Right lobe of liver (tissue), 6 donors: ENCODE measurements around the gene MPG. TPM values are rescaled to one million over a fixed set of nuclear protein-coding genes. Genes with fewer than 3 reads are reported as not detected.

Experiments
- ATAC-seq, 4 donors: fragments of 200-7000 bp; cut with Tn5 transposase; one replicate each; pipeline ENCODE4 v1.9.1; 2020; ENCODE audit warnings: mild to moderate bottlenecking in 4 of 4, moderate library complexity in 4 of 4
- DNase-seq, 3 donors: peaks; one replicate each; pipeline ENCODE4 v3.0.0-alpha.2; 2020
- H3K27ac ChIP-seq, 3 donors: fragments of 200-600 bp; one replicate each; pipeline ENCODE4 v1.8.0; 2022
- H3K27me3 ChIP-seq, 2 donors: fragments of 200-600 bp; one replicate each; pipeline ENCODE4 v1.8.0; 2022
- H3K36me3 ChIP-seq, 4 donors: fragments of 200-600 bp; sonication (generic) in 1 of 4; one replicate each; pipeline versions ENCODE4 v1.5.1 to v1.8.0; 2017 to 2022; ENCODE audit warnings: control low read depth in 1 of 4
- H3K4me1 ChIP-seq, 4 donors: fragments of 200-600 bp; sonication (generic) in 1 of 4; one replicate each; pipeline versions ENCODE4 v1.5.1 to v1.8.0; 2017 to 2022; ENCODE audit warnings: control low read depth in 1 of 4
- H3K4me3 ChIP-seq, 3 donors: fragments of 200-600 bp; one replicate each; pipeline ENCODE4 v1.8.0; 2022
- H3K9me3 ChIP-seq, 4 donors: fragments of 200-600 bp; sonication (generic) in 1 of 4; one replicate each; pipeline versions ENCODE4 v1.5.1 to v1.8.0; 2017 to 2022; ENCODE audit warnings: control low read depth in 1 of 4
- POLR2A ChIP-seq: fragments of 450-650 bp; IDR thresholded peaks from one replicate; pipeline ENCODE4 v1.6.1; 2017; ENCODE audit warnings: antibody characterized with exemption, mild to moderate bottlenecking
- WGBS: methylation state at CpG from one replicate; pipeline ENCODE4 v1.1.6; 2018; ENCODE audit warnings: low coverage, low lambda C conversion rate; ENCODE audit not compliant: insufficient coverage; ENCODE audit errors: missing lambda C conversion rate; 5-methylcytosine and 5-hydroxymethylcytosine counted together
- intact Hi-C, 2 donors: fragments of 100-400 bp; cut with DNase I; formaldehyde crosslinking; loops; one replicate each; pipeline versions ENCODE4 v1.11.2 to v1.14.1; 2022
- total RNA-seq, 6 experiments: library from RNA; depleted of rRNA in 2 of 6; stranded (reverse); fragments of >200 nt in 2 of 6; fragmentation: NEBNext Ultra II Directional in 3 of 6; extraction: Animal tissue kit (Norgen Biotek cat#: 25700) in 3 of 6; gene quantifications; one replicate each; pipeline versions ENCODE4 v1.1.0 to v1.2.4, GENCODE V29; 2016 to 2023
- TF ChIP-seq, protein P1 (sequence below), 4 donors: fragments of 200-600 bp in 3 of 4; fragments of 450-650 bp in 1 of 4; IDR thresholded peaks; one replicate each; pipeline versions ENCODE4 v1.5.1 to v1.8.0; 2016 to 2022; ENCODE audit warnings: antibody characterized with exemption in 4 of 4, mild to moderate bottlenecking in 2 of 4
- donor health status: DM: no; HTN: yes; CAD: no.
- donor health status: DM: no; HTN: no; CAD: no.
- donor health status: DM: no; HTN: no; CAD: no.
- donor health status: DM: no; HTN: yes; CAD: no.
- donor health status: DM: no; HTN: yes; CAD: no.

Gene MPG
- total RNA-seq, 6 experiments from 2014 or later, result 20.7 to 76.4 (median 26.9) TPM

DNA sequence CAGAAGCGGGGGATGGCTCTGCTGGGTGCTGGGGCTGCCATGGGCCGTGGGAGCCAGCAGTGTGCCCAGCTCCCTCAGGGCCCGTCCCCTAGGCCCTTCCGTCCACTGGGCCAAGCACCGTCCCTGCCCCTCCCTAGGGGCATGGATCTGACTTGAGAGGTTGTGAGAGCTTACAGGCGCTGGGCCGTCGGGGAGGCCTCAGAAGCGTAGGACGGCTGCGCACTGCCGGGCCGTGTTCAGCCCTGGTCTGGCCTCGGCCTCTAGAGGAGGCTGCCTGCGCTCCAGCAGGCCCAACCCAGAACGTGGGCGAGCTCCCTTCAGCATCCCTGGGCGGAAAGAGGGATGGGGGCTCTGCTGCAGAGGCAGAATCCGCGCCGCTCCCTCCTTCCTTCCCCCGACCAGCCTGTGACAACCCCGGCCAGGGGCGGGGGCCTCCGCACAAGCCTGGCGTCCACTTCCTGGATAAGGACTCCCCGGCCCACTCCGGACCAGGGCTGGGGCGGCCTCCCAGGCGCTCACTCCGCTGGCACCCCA lies 685 bp upstream of the MPG start:
- peak overlapping the region; percentile 77 to 89 (median 84) for H3K27ac ChIP-seq
- H3K4me1 ChIP-seq, result peaks cover 0 to 26% (median 13%) of the 10 kb centered on the region in 4 donors
- H3K9me3 ChIP-seq, result no peaks in the 10 kb centered on the region
- H3K27me3 ChIP-seq, result no peaks in the 10 kb centered on the region
- intact Hi-C loops, result no loop called here
- TF ChIP-seq POLR2A, result no peak
- TF ChIP-seq, protein P1, sequence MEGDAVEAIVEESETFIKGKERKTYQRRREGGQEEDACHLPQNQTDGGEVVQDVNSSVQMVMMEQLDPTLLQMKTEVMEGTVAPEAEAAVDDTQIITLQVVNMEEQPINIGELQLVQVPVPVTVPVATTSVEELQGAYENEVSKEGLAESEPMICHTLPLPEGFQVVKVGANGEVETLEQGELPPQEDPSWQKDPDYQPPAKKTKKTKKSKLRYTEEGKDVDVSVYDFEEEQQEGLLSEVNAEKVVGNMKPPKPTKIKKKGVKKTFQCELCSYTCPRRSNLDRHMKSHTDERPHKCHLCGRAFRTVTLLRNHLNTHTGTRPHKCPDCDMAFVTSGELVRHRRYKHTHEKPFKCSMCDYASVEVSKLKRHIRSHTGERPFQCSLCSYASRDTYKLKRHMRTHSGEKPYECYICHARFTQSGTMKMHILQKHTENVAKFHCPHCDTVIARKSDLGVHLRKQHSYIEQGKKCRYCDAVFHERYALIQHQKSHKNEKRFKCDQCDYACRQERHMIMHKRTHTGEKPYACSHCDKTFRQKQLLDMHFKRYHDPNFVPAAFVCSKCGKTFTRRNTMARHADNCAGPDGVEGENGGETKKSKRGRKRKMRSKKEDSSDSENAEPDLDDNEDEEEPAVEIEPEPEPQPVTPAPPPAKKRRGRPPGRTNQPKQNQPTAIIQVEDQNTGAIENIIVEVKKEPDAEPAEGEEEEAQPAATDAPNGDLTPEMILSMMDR (IDR thresholded peaks at IDR 0.05), result no peak
- peaks cover 0 to 4% (median 0%) of the 10 kb centered on the region in 4 donors for H3K36me3 ChIP-seq
- DNase-seq, result peak in 1 of 3 donors; percentile 69
- peak; percentile 14 to 43 (median 33) for ATAC-seq
- peak overlapping the region; percentile 50 to 98 (median 74) for H3K4me3 ChIP-seq
- WGBS, result 54% methylated on average over 5 of the region's 31 CpGs

DNA sequence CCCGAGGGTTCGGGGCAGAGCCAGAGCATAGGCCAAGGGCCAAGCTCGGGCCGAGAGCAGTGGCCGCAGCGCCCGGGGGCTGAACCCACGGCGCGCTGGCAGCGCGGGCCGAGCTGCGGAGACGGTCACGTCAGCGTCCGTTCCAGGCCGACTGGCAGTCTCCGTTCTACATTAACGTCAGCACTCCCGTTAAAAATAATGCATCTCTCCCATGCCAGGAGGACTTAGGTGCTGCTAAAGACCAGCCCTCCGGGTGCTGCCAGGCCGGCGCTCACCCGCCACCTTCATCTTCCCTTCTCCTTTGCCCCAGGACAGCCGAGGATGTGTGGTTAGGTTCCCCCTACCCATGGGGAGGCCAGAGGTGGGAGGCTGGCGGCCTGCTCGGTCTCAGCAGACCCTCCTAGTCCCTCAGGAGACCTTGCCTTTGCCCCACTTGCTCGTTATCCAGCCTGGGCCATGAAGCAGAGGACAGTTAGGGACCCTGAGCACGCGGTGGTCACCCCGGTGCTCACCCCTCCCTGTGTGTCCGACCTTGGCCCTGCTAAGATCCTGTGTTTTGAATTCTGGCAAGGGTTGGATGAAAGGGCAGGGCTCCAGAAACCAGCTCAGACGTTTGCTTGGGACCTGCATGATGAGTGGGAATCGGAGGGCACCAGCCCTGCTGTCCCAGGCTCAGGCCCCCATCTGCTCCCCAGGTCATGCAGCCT lies 572 bp downstream of the MPG start:
- DNase-seq (no peak), ATAC-seq (peak; percentile 7 to 34 (median 16))
- TF ChIP-seq POLR2A, result peak; percentile 9
- TF ChIP-seq, protein P1 (IDR thresholded peaks at IDR 0.05), result no peak
- Histone ChIP-seq H3K4me1 (peaks cover 0 to 21% (median 11%) of the 10 kb centered on the region in 4 donors), H3K27me3 (no peaks in the 10 kb centered on the region), H3K36me3 (peaks cover 0 to 6% (median 0%) of the 10 kb centered on the region in 4 donors), H3K9me3 (no peaks in the 10 kb centered on the region), H3K27ac (peak overlapping the region; percentile 77 to 89 (median 84)), H3K4me3 (peak overlapping the region; percentile 50 to 98 (median 74))
- intact Hi-C loops, result no loop called here
- 0% methylated on average over 12 of the region's 36 CpGs for WGBS

DNA sequence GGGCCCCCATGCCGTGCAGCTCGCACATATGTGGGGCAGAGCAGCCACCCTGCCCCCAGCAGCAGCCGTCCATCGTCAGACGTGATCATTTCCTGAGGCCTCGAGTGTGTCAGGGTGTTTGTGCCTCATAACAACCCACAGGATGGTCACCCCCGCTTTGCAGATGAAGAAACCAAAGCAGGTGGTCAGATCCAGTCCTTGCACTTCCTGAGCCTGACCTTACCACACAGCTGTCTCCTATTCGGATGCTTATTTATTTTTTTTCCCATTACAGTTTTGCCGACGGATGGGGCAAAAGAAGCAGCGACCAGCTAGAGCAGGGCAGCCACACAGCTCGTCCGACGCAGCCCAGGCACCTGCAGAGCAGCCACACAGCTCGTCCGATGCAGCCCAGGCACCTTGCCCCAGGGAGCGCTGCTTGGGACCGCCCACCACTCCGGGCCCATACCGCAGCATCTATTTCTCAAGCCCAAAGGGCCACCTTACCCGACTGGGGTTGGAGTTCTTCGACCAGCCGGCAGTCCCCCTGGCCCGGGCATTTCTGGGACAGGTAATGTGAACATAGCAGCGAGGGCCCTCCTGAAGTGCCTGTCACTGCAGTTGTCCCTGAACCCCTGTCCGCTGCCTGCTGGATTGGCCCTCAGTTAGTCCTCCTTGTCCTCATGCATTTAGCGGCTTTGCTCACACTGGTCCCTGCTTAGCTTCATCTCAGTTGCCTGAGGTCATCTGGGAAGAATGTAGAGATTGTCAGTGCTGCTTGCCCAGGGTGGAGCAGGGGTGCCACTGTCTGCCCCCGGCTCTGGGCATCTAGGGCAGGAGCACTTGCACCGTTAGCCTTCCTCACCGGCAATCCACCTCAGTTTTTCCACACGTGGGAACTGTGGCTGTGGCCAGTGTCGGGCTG lies 1.4 kb downstream of the MPG start:
- 64% methylated on average over 7 of the region's 32 CpGs for WGBS
- DNase-seq (no peak), ATAC-seq (no peak)
- Histone ChIP-seq H3K27ac (peak overlapping the region in 1 of 3 donors; percentile 89), H3K27me3 (no peaks in the 10 kb centered on the region), H3K36me3 (peaks cover 0 to 6% (median 0%) of the 10 kb centered on the region in 4 donors), H3K4me3 (peak overlapping the region in 2 of 3 donors; percentile 74 to 98), H3K4me1 (peaks cover 0 to 21% (median 11%) of the 10 kb centered on the region in 4 donors), H3K9me3 (no peaks in the 10 kb centered on the region)
- TF ChIP-seq POLR2A, result no peak
- TF ChIP-seq, protein P1 (IDR thresholded peaks at IDR 0.05), result no peak
- intact Hi-C loops, result no loop called here

DNA sequence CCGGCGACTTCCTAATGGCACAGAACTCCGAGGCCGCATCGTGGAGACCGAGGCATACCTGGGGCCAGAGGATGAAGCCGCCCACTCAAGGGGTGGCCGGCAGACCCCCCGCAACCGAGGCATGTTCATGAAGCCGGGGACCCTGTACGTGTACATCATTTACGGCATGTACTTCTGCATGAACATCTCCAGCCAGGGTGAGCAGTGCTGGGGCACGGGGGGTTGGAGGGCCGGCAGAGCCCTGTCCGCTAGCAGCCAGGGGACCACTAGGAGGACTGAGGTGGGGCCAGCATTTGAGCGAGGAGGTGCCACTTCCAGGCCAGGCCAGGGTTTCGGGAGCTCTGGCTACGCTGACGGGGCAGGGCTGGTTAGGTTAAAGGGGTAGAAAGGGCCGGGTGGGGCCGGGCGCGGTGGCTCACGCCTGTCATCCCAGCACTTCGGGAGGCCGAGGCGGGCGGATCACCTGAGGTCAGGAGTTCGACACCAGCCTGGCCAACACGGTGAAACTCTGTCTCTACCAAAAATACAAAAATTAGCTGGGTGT lies 5.1 kb downstream of the MPG start:
- H3K4me1 ChIP-seq, result peaks cover 0 to 7% (median 3%) of the 10 kb centered on the region in 4 donors
- ATAC-seq (no peak), DNase-seq (no peak)
- intact Hi-C loops, result no loop called here
- peaks cover 0 to 22% (median 0%) of the 10 kb centered on the region in 4 donors for H3K36me3 ChIP-seq
- no CpG with 5 or more reads among the region's 31 CpGs for WGBS
- H3K4me3 ChIP-seq, result no peak overlapping the region
- no peak overlapping the region for H3K27ac ChIP-seq
- H3K27me3 ChIP-seq, result no peaks in the 10 kb centered on the region
- TF ChIP-seq, protein P1 (IDR thresholded peaks at IDR 0.05), result no peak
- TF ChIP-seq POLR2A, result no peak
- no peaks in the 10 kb centered on the region for H3K9me3 ChIP-seq
